ENCODE measurements around the gene PLXNA4. TPM values are rescaled to one million over a fixed set of nuclear protein-coding genes. Genes with fewer than 3 reads are reported as not detected.

Gene PLXNA4
- total and polyA plus RNA-seq, 3 experiments from 2014 or later: 0.02 to 0.05 TPM; not detected in 1

DNA sequence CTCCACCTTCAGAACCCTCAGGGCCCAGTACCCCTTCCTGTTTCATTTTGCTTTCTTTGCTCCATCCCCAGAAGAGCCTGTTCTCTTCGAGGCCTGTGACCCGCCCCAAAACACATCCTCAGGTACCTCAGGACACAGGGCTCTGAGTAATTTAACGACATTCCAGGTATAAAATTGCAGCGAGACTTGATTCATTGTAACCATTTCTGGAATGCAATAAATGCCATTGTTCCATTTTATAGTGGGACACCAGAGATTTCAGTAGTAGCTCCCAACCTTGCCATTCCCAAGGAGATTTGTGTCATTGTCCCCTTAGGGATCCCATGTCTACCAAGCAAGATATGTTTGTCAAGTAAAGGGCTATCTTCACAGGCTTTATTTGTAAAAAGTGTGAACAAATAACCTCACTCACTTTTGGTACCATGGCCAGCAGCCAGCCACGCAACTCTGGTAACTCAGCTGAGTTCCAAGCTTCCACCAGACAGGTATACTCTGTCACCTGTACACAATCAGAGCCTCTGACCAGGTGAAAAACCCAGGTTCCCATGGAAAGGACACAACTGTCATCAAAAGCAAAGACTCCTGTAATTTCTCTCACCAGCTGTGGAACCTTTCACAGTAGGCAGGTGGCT lies 441.3 kb downstream of the PLXNA4 start:
- no peak overlapping the region for H3K4me3 ChIP-seq (ENCODE audit: low read length)
- H3K4me3 Mint-ChIP-seq: no peak overlapping the region
- H3K9me3 ChIP-seq (ENCODE audit: low read length): no peaks in the 10 kb centered on the region
- H3K27me3 ChIP-seq (ENCODE audit: insufficient read depth, low read length, poor library complexity, severe bottlenecking): no peaks in the 10 kb centered on the region
- H3K27me3 Mint-ChIP-seq: peaks cover 0 to 3% of the 10 kb centered on the region in 2 donors
- ChIA-PET POLR2A (no interaction called here), CTCF (no interaction called here)
- H3K4me1 Mint-ChIP-seq: no peaks in the 10 kb centered on the region
- H3K27ac ChIP-seq (ENCODE audit: low read depth, low read length): no peak overlapping the region
- H3K4me1 ChIP-seq (ENCODE audit: insufficient read depth, low read length): no peaks in the 10 kb centered on the region
- no peaks in the 10 kb centered on the region for H3K36me3 Mint-ChIP-seq
- H3K36me3 ChIP-seq (ENCODE audit: insufficient read depth, low read length): no peaks in the 10 kb centered on the region
- no peak overlapping the region for H3K27ac Mint-ChIP-seq
- no peak for DNase-seq
- no peaks in the 10 kb centered on the region for H3K9me3 Mint-ChIP-seq

DNA sequence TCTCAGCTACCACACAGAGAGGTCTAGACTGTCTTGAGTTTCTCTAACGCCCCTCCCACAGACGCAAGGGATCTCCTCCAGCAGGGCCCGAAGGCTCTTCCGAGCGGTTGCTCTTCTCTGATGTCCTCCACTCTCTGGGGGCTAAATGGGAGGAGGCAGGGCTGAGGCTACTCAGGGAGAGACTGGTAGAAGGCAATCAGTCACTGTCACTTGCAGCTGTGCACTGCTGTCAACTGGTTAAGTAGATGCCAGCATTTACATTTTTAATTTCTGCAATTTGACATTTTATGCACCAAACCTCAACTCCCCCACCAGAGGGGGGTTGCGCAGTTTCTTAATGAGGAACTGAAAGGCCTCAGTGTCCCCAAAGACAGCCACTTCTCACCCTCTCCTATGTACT lies 442.8 kb downstream of the PLXNA4 start:
- POLR2A ChIA-PET: no interaction called here

DNA sequence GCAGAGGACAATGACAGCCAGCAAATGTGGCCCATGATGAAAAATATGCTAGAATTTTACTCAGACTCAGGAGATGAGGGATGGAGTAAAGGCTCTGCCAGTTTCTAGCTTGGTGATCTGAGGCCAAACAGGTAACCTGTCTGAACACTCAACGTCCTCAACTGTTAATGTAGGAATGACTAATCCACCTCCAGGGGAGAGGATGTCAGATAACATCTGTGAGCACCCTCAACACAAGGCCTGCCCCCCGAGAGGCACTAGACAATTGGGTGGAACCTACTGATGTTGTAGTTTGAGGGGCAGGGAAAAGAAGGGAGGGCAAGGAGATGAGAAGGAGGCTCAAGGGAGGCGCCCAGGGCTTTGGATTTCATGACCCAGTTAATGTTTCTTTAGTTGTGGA lies 445.1 kb downstream of the PLXNA4 start:
- DNase-seq: no peak
- no peak overlapping the region for H3K4me3 ChIP-seq (ENCODE audit: low read length)
- Mint-ChIP-seq H3K27ac (no peak overlapping the region), H3K36me3 (no peaks in the 10 kb centered on the region), H3K9me3 (no peaks in the 10 kb centered on the region), H3K27me3 (peaks cover 0 to 8% of the 10 kb centered on the region in 2 donors), H3K4me1 (no peaks in the 10 kb centered on the region), H3K4me3 (no peak overlapping the region)
- CTCF ChIA-PET: no interaction called here
- no peaks in the 10 kb centered on the region for H3K4me1 ChIP-seq (ENCODE audit: insufficient read depth, low read length)
- no peaks in the 10 kb centered on the region for H3K27me3 ChIP-seq (ENCODE audit: insufficient read depth, low read length, poor library complexity, severe bottlenecking)
- POLR2A ChIA-PET: no interaction called here
- H3K36me3 ChIP-seq (ENCODE audit: insufficient read depth, low read length): no peaks in the 10 kb centered on the region
- H3K27ac ChIP-seq (ENCODE audit: low read depth, low read length): no peak overlapping the region
- H3K9me3 ChIP-seq (ENCODE audit: low read length): no peaks in the 10 kb centered on the region

More for the DNA sequence above, 442.8 kb downstream of the PLXNA4 start:
- Mint-ChIP-seq H3K27me3 (peaks cover 0 to 3% of the 10 kb centered on the region in 2 donors), H3K4me3 (no peak overlapping the region), H3K9me3 (no peaks in the 10 kb centered on the region), H3K27ac (no peak overlapping the region), H3K4me1 (no peaks in the 10 kb centered on the region), H3K36me3 (no peaks in the 10 kb centered on the region)
- DNase-seq: no peak
- CTCF ChIA-PET: no interaction called here
- no peak overlapping the region for H3K27ac ChIP-seq (ENCODE audit: low read depth, low read length)
- H3K36me3 ChIP-seq (ENCODE audit: insufficient read depth, low read length): no peaks in the 10 kb centered on the region
- H3K9me3 ChIP-seq (ENCODE audit: low read length): no peaks in the 10 kb centered on the region
- no peak overlapping the region for H3K4me3 ChIP-seq (ENCODE audit: low read length)
- no peaks in the 10 kb centered on the region for H3K27me3 ChIP-seq (ENCODE audit: insufficient read depth, low read length, poor library complexity, severe bottlenecking)
- H3K4me1 ChIP-seq (ENCODE audit: insufficient read depth, low read length): no peaks in the 10 kb centered on the region

DNA sequence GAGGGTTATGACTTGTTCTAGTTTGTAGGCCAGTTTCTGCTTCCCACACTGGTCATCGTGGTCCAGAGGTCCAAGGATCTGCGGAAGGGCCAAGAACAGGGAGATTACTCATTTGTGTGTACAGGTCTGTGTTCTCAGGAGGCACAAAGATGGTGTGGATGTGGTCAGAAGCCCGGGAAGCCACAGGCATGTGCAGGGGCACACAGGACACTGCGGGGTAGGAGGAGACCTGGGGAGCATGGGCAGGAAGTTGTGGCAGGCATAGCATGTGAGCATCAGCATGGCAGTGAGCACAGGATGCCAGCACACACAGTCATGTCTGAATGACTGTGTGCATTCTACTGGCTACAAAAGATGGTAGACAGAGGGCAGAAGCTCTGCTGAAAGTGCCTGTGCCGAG lies 445.8 kb downstream of the PLXNA4 start:
- ChIA-PET POLR2A (no interaction called here), CTCF (no interaction called here)
- H3K4me1 Mint-ChIP-seq: no peaks in the 10 kb centered on the region
- H3K27me3 Mint-ChIP-seq: peaks cover 0 to 8% of the 10 kb centered on the region in 2 donors
- Histone ChIP-seq H3K4me3 (ENCODE audit: low read length) (no peak overlapping the region), H3K4me1 (ENCODE audit: insufficient read depth, low read length) (no peaks in the 10 kb centered on the region), H3K27ac (ENCODE audit: low read depth, low read length) (no peak overlapping the region), H3K36me3 (ENCODE audit: insufficient read depth, low read length) (no peaks in the 10 kb centered on the region), H3K27me3 (ENCODE audit: insufficient read depth, low read length, poor library complexity, severe bottlenecking) (no peaks in the 10 kb centered on the region), H3K9me3 (ENCODE audit: low read length) (no peaks in the 10 kb centered on the region)
- no peak overlapping the region for H3K4me3 Mint-ChIP-seq
- DNase-seq: no peak
- no peak overlapping the region for H3K27ac Mint-ChIP-seq
- H3K9me3 Mint-ChIP-seq: no peaks in the 10 kb centered on the region
- no peaks in the 10 kb centered on the region for H3K36me3 Mint-ChIP-seq

DNA sequence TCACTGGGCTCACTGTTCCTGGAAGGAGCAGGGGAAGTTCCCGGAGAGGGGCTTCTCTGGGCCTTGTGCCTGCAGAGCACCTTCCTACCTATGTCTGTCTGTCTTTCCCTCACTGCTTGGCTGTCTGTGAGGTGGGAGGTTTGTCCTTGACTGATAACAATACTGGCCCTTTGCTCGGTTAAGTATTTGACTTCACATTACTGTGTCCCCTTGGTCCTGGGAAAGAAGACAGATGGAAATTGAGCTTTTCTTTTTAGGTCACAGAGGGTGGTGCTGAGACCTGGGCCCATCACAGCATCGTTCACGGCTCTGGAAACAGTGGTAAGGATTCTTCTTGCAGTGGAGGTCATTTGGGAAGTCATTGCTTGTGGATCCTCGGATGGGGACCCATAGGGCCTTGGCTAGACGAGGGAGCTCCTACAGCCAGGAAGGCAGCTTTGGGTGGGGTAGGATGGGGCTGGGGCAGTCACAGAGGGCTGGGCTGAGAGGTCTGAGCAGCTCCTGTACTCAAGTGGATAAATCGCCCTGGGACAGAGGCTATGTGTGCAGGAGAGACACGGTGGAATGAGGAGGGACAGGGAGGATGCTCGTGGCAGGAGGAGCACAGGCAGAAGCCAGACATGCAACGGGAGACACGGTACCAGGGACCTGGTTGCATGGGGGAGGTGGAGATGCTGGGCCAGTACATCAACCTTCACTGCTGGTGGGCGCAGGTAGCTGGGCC lies 450.2 kb downstream of the PLXNA4 start:
- no peak for DNase-seq
- no peaks in the 10 kb centered on the region for H3K27me3 ChIP-seq (ENCODE audit: insufficient read depth, low read length, poor library complexity, severe bottlenecking)
- H3K4me3 ChIP-seq (ENCODE audit: low read length): no peak overlapping the region
- H3K9me3 ChIP-seq (ENCODE audit: low read length): no peaks in the 10 kb centered on the region
- Mint-ChIP-seq H3K27me3 (peaks cover 6 to 11% of the 10 kb centered on the region in 2 donors), H3K9me3 (peaks cover 0 to 2% (median 0%) of the 10 kb centered on the region in 5 donors), H3K4me3 (no peak overlapping the region), H3K36me3 (no peaks in the 10 kb centered on the region), H3K4me1 (no peaks in the 10 kb centered on the region), H3K27ac (no peak overlapping the region)
- no peaks in the 10 kb centered on the region for H3K4me1 ChIP-seq (ENCODE audit: insufficient read depth, low read length)
- H3K36me3 ChIP-seq (ENCODE audit: insufficient read depth, low read length): no peaks in the 10 kb centered on the region
- POLR2A ChIA-PET: no interaction called here
- CTCF ChIA-PET: no interaction called here
- H3K27ac ChIP-seq (ENCODE audit: low read depth, low read length): no peak overlapping the region

DNA sequence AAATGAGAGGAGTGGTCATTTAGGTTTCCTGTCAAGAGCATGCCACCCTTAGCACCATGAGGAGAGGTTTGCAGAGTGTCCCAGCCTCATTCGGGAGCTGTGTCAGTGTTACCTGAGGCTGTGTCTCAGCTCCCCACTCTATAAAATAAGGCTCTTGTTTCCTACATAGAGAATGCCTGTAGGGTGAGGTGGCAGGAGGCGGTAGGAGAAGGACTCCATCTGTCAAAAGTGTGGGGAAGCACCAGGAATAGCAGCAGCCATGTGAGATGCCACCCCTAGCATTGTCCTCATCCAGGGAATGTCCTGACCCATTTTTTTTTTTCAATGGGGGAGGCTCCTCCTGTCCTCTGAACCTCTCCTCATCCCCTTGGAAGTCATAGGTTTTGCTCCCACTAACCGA lies 451.2 kb downstream of the PLXNA4 start:
- Histone ChIP-seq H3K27ac (ENCODE audit: low read depth, low read length) (no peak overlapping the region), H3K4me3 (ENCODE audit: low read length) (no peak overlapping the region), H3K4me1 (ENCODE audit: insufficient read depth, low read length) (no peaks in the 10 kb centered on the region), H3K36me3 (ENCODE audit: insufficient read depth, low read length) (no peaks in the 10 kb centered on the region), H3K9me3 (ENCODE audit: low read length) (no peaks in the 10 kb centered on the region), H3K27me3 (ENCODE audit: insufficient read depth, low read length, poor library complexity, severe bottlenecking) (no peaks in the 10 kb centered on the region)
- DNase-seq: no peak
- peaks cover 7 to 11% of the 10 kb centered on the region in 2 donors for H3K27me3 Mint-ChIP-seq
- H3K4me1 Mint-ChIP-seq: no peaks in the 10 kb centered on the region
- no peak overlapping the region for H3K4me3 Mint-ChIP-seq
- peaks cover 0 to 2% (median 0%) of the 10 kb centered on the region in 5 donors for H3K9me3 Mint-ChIP-seq
- no peaks in the 10 kb centered on the region for H3K36me3 Mint-ChIP-seq
- CTCF ChIA-PET: no interaction called here
- H3K27ac Mint-ChIP-seq: no peak overlapping the region
- POLR2A ChIA-PET: no interaction called here

DNA sequence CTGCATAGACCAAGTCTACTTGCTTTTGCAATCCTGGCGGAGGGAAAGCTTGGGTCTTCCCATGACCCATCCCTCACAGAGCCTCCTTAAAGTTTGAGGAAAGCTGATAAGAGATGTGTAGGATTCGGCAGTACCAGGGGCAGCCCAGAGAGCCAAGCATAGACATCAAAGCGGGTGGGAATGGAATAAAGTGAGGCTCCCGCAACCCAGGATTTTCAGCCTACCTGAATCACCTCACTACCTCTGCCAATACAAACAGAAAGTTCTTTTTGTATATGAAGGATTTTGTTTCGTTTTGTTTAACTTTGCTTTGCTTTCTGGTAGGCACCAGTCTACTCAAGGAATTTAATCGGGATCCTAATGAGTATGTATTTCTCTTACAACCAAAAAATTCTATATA lies 451.7 kb downstream of the PLXNA4 start:
- no peaks in the 10 kb centered on the region for H3K4me1 ChIP-seq (ENCODE audit: insufficient read depth, low read length)
- DNase-seq: no peak
- no peak overlapping the region for H3K4me3 ChIP-seq (ENCODE audit: low read length)
- H3K27ac ChIP-seq (ENCODE audit: low read depth, low read length): no peak overlapping the region
- ChIA-PET CTCF (no interaction called here), POLR2A (no interaction called here)
- H3K27me3 Mint-ChIP-seq: peaks cover 7 to 11% of the 10 kb centered on the region in 2 donors
- H3K27me3 ChIP-seq (ENCODE audit: insufficient read depth, low read length, poor library complexity, severe bottlenecking): no peaks in the 10 kb centered on the region
- H3K9me3 ChIP-seq (ENCODE audit: low read length): no peaks in the 10 kb centered on the region
- H3K27ac Mint-ChIP-seq: no peak overlapping the region
- no peak overlapping the region for H3K4me3 Mint-ChIP-seq
- no peaks in the 10 kb centered on the region for H3K4me1 Mint-ChIP-seq
- peaks cover 0 to 2% (median 0%) of the 10 kb centered on the region in 5 donors for H3K9me3 Mint-ChIP-seq
- H3K36me3 ChIP-seq (ENCODE audit: insufficient read depth, low read length): no peaks in the 10 kb centered on the region
- no peaks in the 10 kb centered on the region for H3K36me3 Mint-ChIP-seq

DNA sequence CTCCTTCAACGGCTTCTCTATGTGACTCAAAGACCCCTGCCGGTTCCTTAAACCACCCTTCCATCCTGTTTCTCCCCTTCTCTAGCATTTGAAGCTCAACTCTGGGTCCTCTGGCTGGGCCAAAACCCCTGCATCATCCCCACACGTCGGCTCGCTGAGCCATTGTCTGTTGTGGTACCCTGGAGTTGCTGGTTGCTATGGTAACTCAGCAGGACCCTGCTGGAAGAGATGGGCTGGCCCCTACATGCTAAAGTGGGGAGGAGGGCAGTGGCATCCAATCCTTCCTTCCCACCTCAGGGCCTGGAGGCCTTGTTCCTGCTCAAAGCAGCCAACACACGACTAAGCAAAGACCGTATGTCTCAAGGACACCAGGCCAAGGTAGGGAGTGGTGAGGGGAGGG lies 452.5 kb downstream of the PLXNA4 start:
- peaks cover 0 to 2% (median 0%) of the 10 kb centered on the region in 5 donors for H3K9me3 Mint-ChIP-seq
- no peak overlapping the region for H3K27ac Mint-ChIP-seq
- Histone ChIP-seq H3K27me3 (ENCODE audit: insufficient read depth, low read length, poor library complexity, severe bottlenecking) (no peaks in the 10 kb centered on the region), H3K36me3 (ENCODE audit: insufficient read depth, low read length) (no peaks in the 10 kb centered on the region), H3K4me3 (ENCODE audit: low read length) (no peak overlapping the region), H3K4me1 (ENCODE audit: insufficient read depth, low read length) (no peaks in the 10 kb centered on the region), H3K27ac (ENCODE audit: low read depth, low read length) (no peak overlapping the region), H3K9me3 (ENCODE audit: low read length) (no peaks in the 10 kb centered on the region)
- no peaks in the 10 kb centered on the region for H3K36me3 Mint-ChIP-seq
- DNase-seq: no peak
- CTCF ChIA-PET: no interaction called here
- no peak overlapping the region for H3K4me3 Mint-ChIP-seq
- H3K27me3 Mint-ChIP-seq: peaks cover 7 to 11% of the 10 kb centered on the region in 2 donors
- POLR2A ChIA-PET: no interaction called here
- H3K4me1 Mint-ChIP-seq: no peaks in the 10 kb centered on the region

Measured in CD8-positive, alpha-beta memory T cell (primary cell).